Measurements from ENCODE around the gene FOXP1.
"Not testable (repeated sequence)": the region's sequence is repeated elsewhere in the genome, so short reads cannot be mapped to it uniquely, and the experiment has no call there.

The FOXP1 gene

GRCh38 chr3:70977712-70978111, 605.8 kb downstream of the FOXP1 start:
- no peak for DNase-seq (ENCODE audit: low read depth in 2 of 2)

- DNase-seq (ENCODE audit: low read depth in 2 of 2), result not testable (repeated sequence)
Measured at GRCh38 chr3:70975981-70976380, 607.5 kb downstream of the FOXP1 start.

- DNase-seq (ENCODE audit: low read depth in 2 of 2), result no peak
Measured at GRCh38 chr3:70974747-70975146, 608.8 kb downstream of the FOXP1 start.

DNA sequence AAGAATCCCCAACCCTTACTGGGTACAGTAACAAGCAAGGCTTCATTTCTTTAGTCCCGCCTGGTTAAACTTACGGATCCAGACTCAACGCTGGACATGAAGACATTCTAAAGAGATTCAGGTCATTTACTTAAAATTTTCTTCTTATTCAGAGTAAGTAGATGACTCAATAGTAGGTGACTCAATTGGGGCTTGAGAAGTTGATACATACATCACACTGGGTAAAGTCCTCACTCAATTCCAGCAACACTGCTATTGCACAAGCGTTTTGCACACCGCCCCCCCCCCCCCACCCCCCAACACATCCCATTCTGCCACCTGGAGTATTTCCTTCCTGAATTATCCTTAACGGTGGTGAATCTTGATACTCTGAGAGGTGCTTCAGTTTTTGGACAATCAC, 610.0 kb downstream of the FOXP1 start:
- DNase-seq (ENCODE audit: low read depth in 2 of 2), result no peak

GRCh38 chr3:70972855-70973254, 610.7 kb downstream of the FOXP1 start:
- DNase-seq (ENCODE audit: low read depth in 2 of 2), result no peak

GRCh38 chr3:70970952-70971351, 612.6 kb downstream of the FOXP1 start:
- no peak for DNase-seq (ENCODE audit: low read depth in 2 of 2)

DNA sequence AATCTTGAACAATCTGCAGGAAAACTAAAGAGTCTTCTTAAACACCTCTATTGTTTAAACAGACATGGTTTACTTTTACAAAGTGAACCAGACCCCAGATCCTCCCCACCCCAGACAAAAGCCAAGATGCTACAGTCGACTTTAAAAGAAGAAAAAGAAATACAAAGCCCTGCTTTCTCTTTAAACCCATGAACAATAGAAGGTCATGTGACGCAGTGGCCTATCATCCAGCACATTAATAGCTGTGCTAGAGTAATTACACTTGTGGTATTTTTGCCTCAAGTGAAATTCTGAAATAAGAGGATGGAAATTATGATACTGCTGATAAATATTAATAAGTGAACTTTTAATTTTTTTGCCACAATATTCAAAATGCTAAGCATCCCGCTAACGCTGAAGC, 613.4 kb downstream of the FOXP1 start:
- no peak for DNase-seq (ENCODE audit: low read depth in 2 of 2)

GRCh38 chr3:70963431-70964275, 619.9 kb downstream of the FOXP1 start:
- no peak for DNase-seq (ENCODE audit: low read depth in 2 of 2)

DNA sequence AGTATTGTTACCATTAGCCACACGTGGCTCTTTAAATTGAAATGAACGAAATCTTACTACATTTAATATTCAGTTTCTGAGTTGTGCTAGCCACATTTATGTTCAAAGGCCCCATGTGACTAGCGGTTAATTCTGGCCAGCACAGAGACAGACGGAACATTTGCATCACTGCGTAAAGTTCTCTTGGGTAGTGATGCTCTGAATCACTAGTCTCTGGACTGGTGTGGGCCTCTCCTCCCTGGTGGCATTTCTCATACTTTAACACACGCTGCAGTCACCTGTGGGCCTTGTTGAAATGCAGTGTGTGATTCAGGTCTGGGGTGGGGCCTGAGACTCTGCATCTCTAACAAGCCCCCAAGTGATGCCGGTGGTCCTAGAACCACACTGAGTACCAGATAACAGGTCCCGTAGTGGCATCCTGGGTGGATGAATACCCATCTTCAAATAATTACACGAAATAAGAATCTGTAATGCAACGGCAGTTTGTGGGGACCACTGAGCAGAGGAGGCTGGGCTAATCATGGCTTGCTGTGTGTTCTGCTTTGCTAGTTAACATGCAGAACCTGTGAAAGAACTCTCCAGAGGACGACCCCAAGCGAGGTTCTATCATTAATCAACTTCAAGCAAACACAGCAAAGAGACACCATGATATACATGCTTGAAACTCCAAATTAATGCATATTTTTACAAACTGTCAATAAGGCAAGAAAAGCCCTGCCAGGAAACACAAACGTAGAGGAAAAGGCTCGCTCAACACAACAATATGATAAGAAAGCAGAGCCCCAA, 623.8 kb downstream of the FOXP1 start:
- DNase-seq (ENCODE audit: low read depth in 2 of 2), result no peak

DNA sequence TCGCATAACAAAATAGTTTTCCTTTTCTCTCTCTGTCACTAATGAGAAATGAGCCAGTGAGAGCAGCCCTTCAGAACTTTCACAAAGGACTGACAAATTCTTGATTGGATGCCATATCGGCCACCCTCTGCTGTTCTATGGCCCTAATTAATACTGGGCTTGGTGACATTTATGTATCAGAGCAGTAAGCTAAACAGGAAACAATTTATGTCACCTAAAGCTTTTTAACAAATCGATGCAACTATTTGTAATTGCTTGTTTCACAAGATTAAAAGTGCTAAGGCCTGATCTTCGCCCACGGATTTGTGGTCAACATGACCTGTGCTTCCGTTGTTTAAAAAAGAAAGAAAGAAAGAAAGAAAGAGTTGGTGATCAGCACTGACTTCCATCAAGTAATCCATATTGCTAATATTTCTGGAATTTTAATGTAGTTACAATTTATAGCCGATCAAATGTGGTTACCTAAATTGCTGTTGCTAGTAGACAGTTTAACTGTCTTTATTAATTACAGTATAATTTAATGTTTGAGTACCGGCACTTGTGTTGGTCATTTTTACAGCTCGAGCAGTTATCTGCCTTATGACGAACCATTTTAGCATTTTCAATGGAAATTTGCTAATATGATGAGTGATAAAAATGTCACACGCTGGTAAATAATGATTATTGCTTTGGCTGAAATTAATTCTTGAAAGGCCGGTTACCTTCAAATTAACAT, 631.3 kb downstream of the FOXP1 start:
- DNase-seq (ENCODE audit: low read depth in 2 of 2), result no peak

- no peak for DNase-seq (ENCODE audit: low read depth in 2 of 2)
Measured at GRCh38 chr3:70951316-70951715, 632.2 kb downstream of the FOXP1 start.

DNA sequence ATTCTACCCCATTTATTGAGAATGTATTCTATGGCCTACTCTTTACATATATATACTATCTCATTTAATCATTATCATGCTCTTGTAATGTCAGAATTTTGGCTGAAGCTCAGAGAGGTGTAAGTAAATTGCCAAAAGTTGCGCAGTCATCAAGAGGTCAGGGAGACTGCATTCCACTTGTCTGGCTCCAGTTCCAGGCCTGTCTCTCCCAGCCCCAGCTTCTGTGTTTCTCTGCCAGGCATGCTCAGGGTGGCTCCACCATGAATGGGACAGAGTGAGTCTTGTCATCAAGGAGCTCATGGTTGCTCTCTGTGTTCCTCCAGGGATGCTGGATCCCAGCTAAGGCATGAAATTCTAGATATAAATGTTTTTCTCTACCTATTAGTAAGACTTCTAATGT, 635.9 kb downstream of the FOXP1 start:
- DNase-seq (ENCODE audit: low read depth in 2 of 2), result no peak

- DNase-seq (ENCODE audit: low read depth in 2 of 2), result no peak
Measured at GRCh38 chr3:70943886-70944285, 639.6 kb downstream of the FOXP1 start.

- no peak for DNase-seq (ENCODE audit: low read depth in 2 of 2)
Measured at GRCh38 chr3:70933105-70933810, 650.3 kb downstream of the FOXP1 start.

DNA sequence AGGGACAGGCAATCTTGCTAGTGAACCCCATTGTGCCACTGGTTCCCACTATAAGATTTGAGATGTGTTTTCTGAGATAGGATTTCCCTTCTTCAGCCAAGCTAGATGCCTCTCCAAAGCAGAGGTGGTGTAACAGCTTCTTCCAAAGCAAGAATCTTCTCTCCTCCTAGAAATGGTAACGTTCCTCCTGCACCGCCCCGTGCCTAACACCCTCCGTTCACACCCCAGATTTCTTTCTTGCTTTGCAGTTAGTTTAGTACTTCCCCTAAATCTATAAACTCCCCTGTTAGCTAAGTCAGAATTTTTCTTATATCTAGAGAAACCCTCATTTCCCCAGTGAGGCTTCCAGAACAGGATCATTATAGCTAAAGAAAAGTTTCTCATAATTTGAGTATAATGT, 653.5 kb downstream of the FOXP1 start:
- no peak for DNase-seq (ENCODE audit: low read depth in 2 of 2)

DNA sequence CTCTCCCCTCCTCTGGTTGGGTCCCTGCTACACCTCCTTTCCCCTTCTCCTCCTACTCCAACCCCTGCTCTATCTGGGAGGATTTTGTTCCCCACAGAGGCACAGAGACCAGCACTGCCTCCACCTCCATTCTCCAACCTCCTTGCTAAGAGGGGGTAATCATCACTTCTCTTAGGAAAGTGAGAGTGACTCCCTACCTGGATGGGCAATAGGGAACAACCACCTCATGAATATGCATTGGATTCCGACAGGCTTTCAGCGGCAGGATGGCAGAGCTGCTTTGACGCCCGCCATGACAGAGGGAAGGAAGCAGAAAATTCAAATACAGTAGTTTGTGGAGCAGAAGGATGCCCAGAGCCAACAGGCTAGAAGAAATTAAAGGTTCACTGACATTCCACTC, 656.3 kb downstream of the FOXP1 start:
- DNase-seq (ENCODE audit: low read depth in 2 of 2), result no peak

- no peak for DNase-seq (ENCODE audit: low read depth in 2 of 2)
Measured at GRCh38 chr3:70926835-70927234, 656.7 kb downstream of the FOXP1 start.

DNA sequence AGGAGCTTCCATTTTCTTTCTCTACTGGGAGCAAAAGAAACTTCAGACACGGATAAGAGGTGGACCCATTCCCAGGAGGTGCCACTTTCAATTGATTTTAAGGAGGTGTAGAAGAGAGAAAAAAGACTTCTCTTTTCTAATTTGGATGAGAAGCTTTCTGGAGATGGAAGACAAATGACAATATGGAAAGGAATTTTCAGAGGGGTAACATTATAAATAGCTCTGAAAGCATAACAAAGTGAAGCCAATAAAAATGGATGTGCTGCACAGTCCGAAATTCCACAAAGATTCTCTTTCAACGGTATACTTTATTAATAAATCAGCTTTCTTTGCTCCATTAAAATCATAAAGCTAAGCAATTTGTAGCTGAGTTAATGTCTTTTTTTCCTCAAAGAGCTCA, 663.9 kb downstream of the FOXP1 start:
- no peak for DNase-seq (ENCODE audit: low read depth in 2 of 2)

- DNase-seq (ENCODE audit: low read depth in 2 of 2), result no peak
Measured at GRCh38 chr3:70919091-70919490, 664.4 kb downstream of the FOXP1 start.

GRCh38 chr3:70916375-70917055, 667.0 kb downstream of the FOXP1 start:
- no peak for DNase-seq (ENCODE audit: low read depth in 2 of 2)

DNA sequence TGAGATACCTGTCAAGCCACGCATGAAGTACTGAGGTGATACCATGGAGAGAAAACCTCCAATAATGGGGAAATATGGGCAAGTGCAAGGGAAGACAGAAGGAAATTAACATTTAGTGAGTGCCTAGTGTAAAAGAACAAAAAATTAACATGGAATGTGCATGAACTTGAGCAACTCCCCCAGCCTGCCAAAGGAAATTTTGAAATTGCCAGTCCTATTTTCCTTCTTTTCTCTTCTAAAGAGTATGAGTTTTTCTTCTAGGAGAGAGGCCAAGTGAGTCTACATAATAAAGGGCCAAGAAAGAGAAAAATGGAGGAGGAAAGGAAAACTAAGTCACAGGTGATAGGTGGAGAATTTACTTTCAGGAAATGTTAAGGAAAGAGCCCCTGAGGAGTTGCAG, 668.7 kb downstream of the FOXP1 start:
- no peak for DNase-seq (ENCODE audit: low read depth in 2 of 2)

Data from stimulated activated CD8-positive, alpha-beta memory T cell treated with anti-CD3 and anti-CD28 coated beads, Interleukin-2, amount 100 ng/mL, for 48 hours (primary cell).